GM21360 (cell line): Measurements from ENCODE around the gene RIPPLY3.
"Not testable (repeated sequence)": the region's sequence is repeated elsewhere in the genome, so short reads cannot be mapped to it uniquely, and the experiment has no call there.

Experiments
- ATAC-seq: cut with Tn5 transposase; IDR thresholded peaks from one replicate; pipeline ENCODE4 v1.9.1; 2021; ENCODE audit warnings: mild to moderate bottlenecking, moderate library complexity; ENCODE audit not compliant: unreplicated experiment

RIPPLY3 gene

GRCh38 chr21:37005548-37006485 is 685 bp upstream of the RIPPLY3 start:
- ATAC-seq, result no peak

- ATAC-seq, result no peak
Observed at GRCh38 chr21:37008724-37009123, 2.2 kb downstream of the RIPPLY3 start.

GRCh38 chr21:37009740-37010341 is 3.3 kb downstream of the RIPPLY3 start:
- no peak for ATAC-seq

- ATAC-seq, result no peak
Observed at GRCh38 chr21:37017951-37018679, 11.6 kb downstream of the RIPPLY3 start.

- no peak for ATAC-seq
Observed at GRCh38 chr21:37026499-37026898, 20.0 kb downstream of the RIPPLY3 start.

GRCh38 chr21:37028570-37028969 is 22.1 kb downstream of the RIPPLY3 start:
- no peak for ATAC-seq

- no peak for ATAC-seq
Observed at GRCh38 chr21:37030864-37031263, 24.4 kb downstream of the RIPPLY3 start.

- no peak for ATAC-seq
Observed at GRCh38 chr21:37032293-37032692, 25.8 kb downstream of the RIPPLY3 start.

- ATAC-seq, result no peak
Observed at GRCh38 chr21:37032877-37033471, 26.5 kb downstream of the RIPPLY3 start.

- not testable (repeated sequence) for ATAC-seq
Observed at GRCh38 chr21:37034394-37034793, 27.9 kb downstream of the RIPPLY3 start.

GRCh38 chr21:37036177-37036576 is 29.7 kb downstream of the RIPPLY3 start:
- no peak for ATAC-seq

- no peak for ATAC-seq
Observed at GRCh38 chr21:37039411-37040075, 33.0 kb downstream of the RIPPLY3 start.

GRCh38 chr21:37040212-37040611 is 33.7 kb downstream of the RIPPLY3 start:
- ATAC-seq, result no peak

GRCh38 chr21:37041706-37042271 is 35.3 kb downstream of the RIPPLY3 start:
- ATAC-seq, result no peak

GRCh38 chr21:37043818-37044217 is 37.3 kb downstream of the RIPPLY3 start:
- no peak for ATAC-seq

- no peak for ATAC-seq
Observed at GRCh38 chr21:37044643-37045042, 38.1 kb downstream of the RIPPLY3 start.

- no peak for ATAC-seq
Observed at GRCh38 chr21:37045149-37045548, 38.6 kb downstream of the RIPPLY3 start.

- no peak for ATAC-seq
Observed at GRCh38 chr21:37045556-37045955, 39.1 kb downstream of the RIPPLY3 start.

- ATAC-seq, result no peak
Observed at GRCh38 chr21:37047079-37047478, 40.6 kb downstream of the RIPPLY3 start.

GRCh38 chr21:37049741-37050140 is 43.2 kb downstream of the RIPPLY3 start:
- not testable (repeated sequence) for ATAC-seq
